Measurements from ENCODE around the gene CCDC183. TPM values are rescaled to one million over a fixed set of nuclear protein-coding genes. Genes with fewer than 3 reads are reported as not detected.
"Not testable (repeated sequence)": the region's sequence is repeated elsewhere in the genome, so short reads cannot be mapped to it uniquely, and the experiment has no call there.

The CCDC183 gene
- total and polyA plus RNA-seq, 3 experiments from 2014 or later: 0.26 to 0.73 TPM; not detected in 1

- Histone ChIP-seq H3K4me1 (ENCODE audit: insufficient read depth, low read length) (peaks cover 14% of the 10 kb centered on the region), H3K27ac (ENCODE audit: low read depth, low read length) (peak overlapping the region; percentile 49), H3K36me3 (ENCODE audit: insufficient read depth, low read length) (no peaks in the 10 kb centered on the region), H3K9me3 (ENCODE audit: low read length) (no peaks in the 10 kb centered on the region), H3K4me3 (ENCODE audit: low read length) (no peak overlapping the region), H3K27me3 (ENCODE audit: insufficient read depth, low read length, poor library complexity, severe bottlenecking) (no peaks in the 10 kb centered on the region)
- ChIA-PET CTCF (interaction anchor here (0.6 to 5.6 kb wide), 16 partner anchors 9 to 440 kb away, joined by 3 to 51 read pairs (median 4); partner anchors contain the start of genes LCN8, RNF224 and SAPCD2), POLR2A (interaction anchor here (1.3 kb wide), 1 partner anchor 247 kb away, joined by 3 read pairs; no protein-coding TSS in a partner anchor)
- H3K27me3 Mint-ChIP-seq: peaks cover 3 to 8% of the 10 kb centered on the region in 2 donors
- no peaks in the 10 kb centered on the region for H3K9me3 Mint-ChIP-seq
- DNase-seq: peak; percentile 50 to 80 (median 68)
- peak overlapping the region in 3 of 8 donors; percentile 5 to 64 (median 52) for H3K27ac Mint-ChIP-seq
- H3K4me1 Mint-ChIP-seq: peaks cover 18 to 31% (median 28%) of the 10 kb centered on the region in 3 donors
- H3K4me3 Mint-ChIP-seq: no peak overlapping the region
- H3K36me3 Mint-ChIP-seq: peaks cover 0 to 2% (median 0%) of the 10 kb centered on the region in 3 donors
These were observed 8.3 kb upstream of the CCDC183 start for GRCh38 chr9:136787690-136788400.

- H3K4me1 Mint-ChIP-seq: peaks cover 18 to 31% (median 28%) of the 10 kb centered on the region in 3 donors
- DNase-seq; H3K9me3 Mint-ChIP-seq; H3K27me3 Mint-ChIP-seq; H3K9me3 ChIP-seq (ENCODE audit: low read length); H3K36me3 ChIP-seq (ENCODE audit: insufficient read depth, low read length); POLR2A ChIA-PET; H3K4me3 ChIP-seq (ENCODE audit: low read length); H3K27me3 ChIP-seq (ENCODE audit: insufficient read depth, low read length, poor library complexity, severe bottlenecking); H3K36me3 Mint-ChIP-seq: not testable (repeated sequence)
- Histone ChIP-seq H3K27ac (ENCODE audit: low read depth, low read length) (peak overlapping the region; percentile 54), H3K4me1 (ENCODE audit: insufficient read depth, low read length) (peaks cover 14% of the 10 kb centered on the region)
- CTCF ChIA-PET: interaction anchor here (1.0 to 5.6 kb wide), 8 partner anchors 10 to 307 kb away, joined by 3 to 51 read pairs (median 6); partner anchors contain the start of gene SAPCD2
- H3K27ac Mint-ChIP-seq: peak overlapping the region in 2 of 8 donors; percentile 5 to 88
- H3K4me3 Mint-ChIP-seq: peak overlapping the region in 1 of 7 donors; percentile 6
These were observed 7.3 kb upstream of the CCDC183 start for GRCh38 chr9:136788644-136789522.

GRCh38 chr9:136789523-136789937, 6.6 kb upstream of the CCDC183 start:
- Mint-ChIP-seq H3K36me3 (peaks cover 0 to 9% (median 2%) of the 10 kb centered on the region in 3 donors), H3K27me3 (peaks cover 3 to 8% of the 10 kb centered on the region in 2 donors), H3K4me3 (no peak overlapping the region), H3K4me1 (peaks cover 18 to 31% (median 28%) of the 10 kb centered on the region in 3 donors), H3K9me3 (no peaks in the 10 kb centered on the region), H3K27ac (peak overlapping the region in 1 of 8 donors; percentile 19)
- ChIA-PET CTCF (interaction anchor here (5.6 kb wide), 1 partner anchor 246 kb away, joined by 51 read pairs; no protein-coding TSS in a partner anchor), POLR2A (no interaction called here)
- H3K4me1 ChIP-seq (ENCODE audit: insufficient read depth, low read length): peaks cover 14% of the 10 kb centered on the region
- H3K27me3 ChIP-seq (ENCODE audit: insufficient read depth, low read length, poor library complexity, severe bottlenecking): no peaks in the 10 kb centered on the region
- peak overlapping the region; percentile 54 for H3K27ac ChIP-seq (ENCODE audit: low read depth, low read length)
- no peaks in the 10 kb centered on the region for H3K36me3 ChIP-seq (ENCODE audit: insufficient read depth, low read length)
- no peak for DNase-seq
- no peak overlapping the region for H3K4me3 ChIP-seq (ENCODE audit: low read length)
- H3K9me3 ChIP-seq (ENCODE audit: low read length): no peaks in the 10 kb centered on the region

- peaks cover 18 to 28% (median 24%) of the 10 kb centered on the region in 3 donors for H3K4me1 Mint-ChIP-seq
- H3K4me1 ChIP-seq (ENCODE audit: insufficient read depth, low read length): peaks cover 16% of the 10 kb centered on the region
- H3K9me3 ChIP-seq (ENCODE audit: low read length): no peaks in the 10 kb centered on the region
- H3K27me3 ChIP-seq (ENCODE audit: insufficient read depth, low read length, poor library complexity, severe bottlenecking): no peaks in the 10 kb centered on the region
- H3K4me3 ChIP-seq (ENCODE audit: low read length): peak within 1 kb of the TSS; percentile 79
- no peaks in the 10 kb centered on the region for H3K9me3 Mint-ChIP-seq
- H3K36me3 Mint-ChIP-seq: peaks cover 0 to 9% (median 2%) of the 10 kb centered on the region in 3 donors
- peak within 1 kb of the TSS; percentile 93 for H3K27ac ChIP-seq (ENCODE audit: low read depth, low read length)
- peak within 1 kb of the TSS; percentile 77 to 93 (median 85) for H3K4me3 Mint-ChIP-seq
- H3K27me3 Mint-ChIP-seq: peaks cover 3% of the 10 kb centered on the region in 2 donors
- POLR2A ChIA-PET: interaction anchor here (0.6 to 2.1 kb wide), 5 partner anchors 9 to 296 kb away, joined by 3 to 8 read pairs (median 4); partner anchors contain the start of gene MAN1B1
- CTCF ChIA-PET: interaction anchor here (0.8 to 5.6 kb wide), 7 partner anchors 28 to 450 kb away, joined by 3 to 51 read pairs (median 3); partner anchors contain the start of genes NPDC1 and TUBB4B
- peak; percentile 99 to 100 (median 100) for DNase-seq
- H3K36me3 ChIP-seq (ENCODE audit: insufficient read depth, low read length): no peaks in the 10 kb centered on the region
- peak within 1 kb of the TSS; percentile 89 to 96 (median 94) for H3K27ac Mint-ChIP-seq
These were observed 5.3 kb upstream of the CCDC183 start, which contains the start of gene TMEM141 for GRCh38 chr9:136790640-136791515. Gene TMEM141 (plus strand): TSS chr9:136791344. CDS start chr9:136791371, 27 bp downstream.

- H3K4me1 ChIP-seq (ENCODE audit: insufficient read depth, low read length): peaks cover 24% of the 10 kb centered on the region
- POLR2A ChIA-PET: interaction anchor here (1.1 to 2.1 kb wide), 3 partner anchors 9 to 15 kb away, joined by 3 to 8 read pairs (median 5); no protein-coding TSS in a partner anchor
- Mint-ChIP-seq H3K4me1 (peaks cover 18 to 36% (median 31%) of the 10 kb centered on the region in 3 donors), H3K36me3 (peaks cover 0 to 9% (median 2%) of the 10 kb centered on the region in 3 donors), H3K27me3 (peaks cover 3% of the 10 kb centered on the region in 2 donors), H3K27ac (peak overlapping the region; percentile 89 to 96 (median 94)), H3K9me3 (no peaks in the 10 kb centered on the region), H3K4me3 (peak overlapping the region; percentile 77 to 93 (median 85))
- no peaks in the 10 kb centered on the region for H3K36me3 ChIP-seq (ENCODE audit: insufficient read depth, low read length)
- H3K9me3 ChIP-seq (ENCODE audit: low read length): no peaks in the 10 kb centered on the region
- H3K27ac ChIP-seq (ENCODE audit: low read depth, low read length): peak overlapping the region; percentile 93
- H3K4me3 ChIP-seq (ENCODE audit: low read length): peak overlapping the region; percentile 79
- DNase-seq: peak; percentile 56 to 80 (median 71)
- CTCF ChIA-PET: interaction anchor here (0.6 to 2.2 kb wide), 11 partner anchors 9 to 275 kb away, joined by 3 to 14 read pairs (median 4); partner anchors contain the start of genes AJM1, FUT7, NPDC1 and RABL6
- H3K27me3 ChIP-seq (ENCODE audit: insufficient read depth, low read length, poor library complexity, severe bottlenecking): no peaks in the 10 kb centered on the region
These were observed 4.4 kb upstream of the CCDC183 start for GRCh38 chr9:136791516-136792276.

- H3K27ac ChIP-seq (ENCODE audit: low read depth, low read length): peak overlapping the region; percentile 93
These were observed 3.6 kb upstream of the CCDC183 start for GRCh38 chr9:136792321-136793085.

More at GRCh38 chr9:136792321-136793085, 3.6 kb upstream of the CCDC183 start:
- no peaks in the 10 kb centered on the region for H3K27me3 ChIP-seq (ENCODE audit: insufficient read depth, low read length, poor library complexity, severe bottlenecking)
- POLR2A ChIA-PET: interaction anchor here (1.1 to 2.1 kb wide), 2 partner anchors 13 to 14 kb away, joined by 3 to 5 read pairs; no protein-coding TSS in a partner anchor
- no peaks in the 10 kb centered on the region for H3K36me3 ChIP-seq (ENCODE audit: insufficient read depth, low read length)
- H3K4me3 Mint-ChIP-seq: peak overlapping the region; percentile 77 to 93 (median 85)
- H3K4me1 ChIP-seq (ENCODE audit: insufficient read depth, low read length): peaks cover 26% of the 10 kb centered on the region
- peak overlapping the region in 6 of 8 donors; percentile 50 to 96 (median 81) for H3K27ac Mint-ChIP-seq
- no peaks in the 10 kb centered on the region for H3K9me3 Mint-ChIP-seq
- H3K4me1 Mint-ChIP-seq: peaks cover 17 to 34% (median 29%) of the 10 kb centered on the region in 3 donors
- CTCF ChIA-PET: interaction anchor here (0.6 to 2.2 kb wide), 13 partner anchors 9 to 274 kb away, joined by 3 to 14 read pairs (median 4); partner anchors contain the start of genes AJM1, CLIC3, FUT7 and NPDC1
- H3K27me3 Mint-ChIP-seq: no peaks in the 10 kb centered on the region
- peaks cover 0 to 9% (median 2%) of the 10 kb centered on the region in 3 donors for H3K36me3 Mint-ChIP-seq
- no peaks in the 10 kb centered on the region for H3K9me3 ChIP-seq (ENCODE audit: low read length)
- H3K4me3 ChIP-seq (ENCODE audit: low read length): peak overlapping the region; percentile 79
- DNase-seq: no peak
